GM21447 (cell line): ENCODE data around the gene OS9.

Source experiments
- ATAC-seq: cut with Tn5 transposase; IDR thresholded peaks from one replicate; pipeline ENCODE4 v1.9.1; 2021; ENCODE audit not compliant: unreplicated experiment

The OS9 gene

GRCh38 chr12:57764662-57765002, 70.7 kb downstream of the OS9 start:
- ATAC-seq: no peak

GRCh38 chr12:57765003-57765697, 71.2 kb downstream of the OS9 start:
- no peak for ATAC-seq

- ATAC-seq: no peak
Measured at GRCh38 chr12:57765698-57766463, 71.9 kb downstream of the OS9 start.

GRCh38 chr12:57766464-57767304, 72.8 kb downstream of the OS9 start, which contains the start of gene CYP27B1:
CYP27B1 (minus strand) TSS chr12:57767078; CDS start chr12:57767041, 37 bp downstream.
- ATAC-seq: no peak

DNA sequence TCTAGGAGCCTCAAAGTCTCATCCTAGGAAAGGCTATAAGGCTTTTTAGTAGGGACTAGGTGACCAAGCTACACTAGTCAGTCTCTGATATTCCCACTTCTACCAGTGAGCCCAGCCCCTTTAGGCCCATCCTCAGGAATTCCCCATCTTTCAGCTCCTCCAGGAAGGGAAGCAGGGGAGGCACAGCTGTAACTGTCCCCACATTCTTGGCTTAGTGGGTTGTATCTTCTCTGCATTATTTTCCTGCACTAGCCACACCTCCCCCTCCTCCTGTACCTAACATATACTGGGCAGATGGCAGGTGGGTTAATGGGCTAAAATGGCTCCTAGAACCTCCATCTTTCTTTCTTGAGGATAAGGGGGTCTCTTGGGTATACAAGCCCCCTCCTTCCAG, 73.4 kb downstream of the OS9 start:
- no peak for ATAC-seq

DNA sequence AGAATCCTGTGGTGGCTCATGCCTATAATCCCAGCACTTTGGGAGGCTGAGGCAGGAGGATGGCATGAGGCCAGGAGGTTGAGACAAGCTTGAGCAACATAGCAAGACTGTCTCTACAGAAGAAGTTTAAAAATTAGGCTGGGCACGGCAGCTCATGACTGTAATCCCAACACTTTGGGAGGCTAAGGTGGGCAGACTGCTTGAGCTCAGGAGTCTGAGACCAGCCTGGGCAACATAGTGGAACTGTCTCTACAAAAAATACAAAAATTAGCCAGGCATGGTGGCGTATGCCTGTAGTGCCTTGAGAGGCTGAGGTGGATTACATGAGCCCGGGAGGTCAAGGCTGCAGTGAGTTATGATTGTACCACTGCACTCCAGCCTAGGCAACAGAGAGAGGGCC, 73.9 kb downstream of the OS9 start:
- ATAC-seq: no peak

GRCh38 chr12:57769594-57769993, 75.7 kb downstream of the OS9 start:
- ATAC-seq: no peak

DNA sequence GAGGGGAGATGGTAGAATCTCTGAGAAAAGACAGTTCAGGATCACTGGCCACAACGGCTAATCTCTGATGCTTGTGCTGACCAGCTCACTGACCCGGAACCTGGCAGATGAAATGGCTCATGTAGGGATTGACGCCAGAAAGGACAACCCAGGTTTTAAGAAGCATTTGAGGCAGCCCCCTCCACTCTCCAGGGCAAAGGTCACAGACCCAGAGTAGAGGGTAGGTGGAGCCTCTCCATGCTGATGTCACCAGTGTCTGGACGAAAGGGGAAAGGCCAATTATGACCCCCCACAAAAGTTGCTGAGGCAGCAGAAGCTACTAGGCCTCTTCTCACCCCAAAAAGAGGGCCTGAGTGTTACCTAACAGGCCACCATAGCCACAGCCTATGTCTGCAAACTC, 76.8 kb downstream of the OS9 start:
- no peak for ATAC-seq
